HepG2 (cell line): ENCODE measurements around the gene GTF3A. TPM values are rescaled to one million over a fixed set of nuclear protein-coding genes. Genes with fewer than 3 reads are reported as not detected.

Source experiments
- ATAC-seq: fragments of 200-7000 bp; cut with Tn5 transposase; 3 replicates; pipeline ENCODE4 v1.9.1; 2020; ENCODE audit warnings: mild to moderate bottlenecking, moderate library complexity
- BruUV-seq: library from RNA; stranded (reverse); fragments of 400-500 nt; replicated peaks from 2 replicates; lab custom pipeline; 2021; lab: Mats Ljungman, UMichigan
- CTCF ChIA-PET: fragments of 300-600 bp; formaldehyde crosslinking; extraction: SDS; loops from one replicate; lab custom pipeline; 2021; ENCODE audit warnings: low total read pairs, inconsistent platforms, low intra/inter-chr PET ratio; lab: Yijun Ruan, JAX
- POLR2A ChIA-PET: fragments of 350-600 bp; sonication (Branson Sonifier 250); formaldehyde crosslinking; loops from one replicate; lab custom pipeline; 2020; ENCODE audit warnings: antibody characterized with exemption, inconsistent platforms; lab: Yijun Ruan, JAX
- DNase-seq: peaks from one replicate; pipeline ENCODE4 v3.0.0-alpha.2; 2015; ENCODE audit warnings: low spot score
- FAIRE-seq: peaks from 3 replicates; lab custom pipeline; 2011; peaks lifted over from hg19 to GRCh38; lab: Jason Lieb, UNC
- H2AFZ ChIP-seq: one replicate; pipeline ENCODE4 v1.6.1; 2011; ENCODE audit warnings: low read length, inconsistent platforms
- H3K27ac ChIP-seq: fragments of 300-600 bp; 3 replicates; pipeline ENCODE4 v1.8.0; 2011; ENCODE audit warnings: mixed run types, mild to moderate bottlenecking, mixed read lengths, low read length, inconsistent platforms; ENCODE audit not compliant: insufficient read depth; ENCODE audit errors: extremely low read length
- H3K27me3 ChIP-seq, 2 experiments: fragments of 200-600 bp in 1 of 2; 2 replicates in 1 of 2; 3 replicates in 1 of 2; pipeline versions ENCODE4 v1.6.0 to v1.8.0; 2011; ENCODE audit warnings: low read length in 2 of 2, mild to moderate bottlenecking in 2 of 2, moderate library complexity in 2 of 2, inconsistent platforms in 1 of 2; ENCODE audit not compliant: insufficient read depth in 2 of 2, control insufficient read depth in 1 of 2
- H3K36me3 ChIP-seq, 2 experiments: fragments of 200-600 bp in 1 of 2; replicated peaks in 1 of 2; 2 replicates in 1 of 2; 3 replicates in 1 of 2; pipeline versions ENCODE4 v1.5.1 to v1.8.0; 2011; ENCODE audit warnings: low read length in 2 of 2, inconsistent platforms in 1 of 2; ENCODE audit not compliant: insufficient read depth in 2 of 2, control insufficient read depth in 1 of 2
- H3K4me1 ChIP-seq: 2 replicates; pipeline ENCODE4 v1.5.1; 2012; ENCODE audit warnings: low read length, inconsistent platforms; ENCODE audit not compliant: insufficient read depth
- H3K4me2 ChIP-seq: 2 replicates; pipeline ENCODE4 v1.6.0; 2011; ENCODE audit warnings: low read depth, low read length, inconsistent platforms
- H3K4me3 ChIP-seq, 3 experiments: fragments of 200-600 bp in 1 of 3; sonication (generic), shearing (Covaris generic) in 1 of 3; replicated peaks in 1 of 3; 2 replicates each; pipeline ENCODE4 v1.5.1; 2011 to 2016; ENCODE audit warnings: low read length in 3 of 3, inconsistent platforms in 2 of 3, low read depth in 2 of 3, mild to moderate bottlenecking in 2 of 3, control low read depth in 1 of 3, mixed read lengths in 1 of 3; ENCODE audit not compliant: insufficient read depth in 1 of 3
- H3K79me2 ChIP-seq: one replicate; pipeline ENCODE4 v1.6.1; 2011; ENCODE audit warnings: low read length, inconsistent platforms; ENCODE audit not compliant: insufficient read depth
- H3K9ac ChIP-seq: 2 replicates; pipeline ENCODE4 v1.6.0; 2011; ENCODE audit warnings: mild to moderate bottlenecking, low read depth, low read length, inconsistent platforms; ENCODE audit not compliant: insufficient read depth
- H3K9me3 ChIP-seq: 2 replicates; pipeline ENCODE4 v1.5.1; 2012; ENCODE audit warnings: mild to moderate bottlenecking, low read length
- H4K20me1 ChIP-seq: 2 replicates; pipeline ENCODE4 v1.6.0; 2011; ENCODE audit warnings: inconsistent platforms, mild to moderate bottlenecking, low read length, moderate library complexity; ENCODE audit not compliant: insufficient read depth
- MAFK ChIP-seq, 2 experiments: IDR thresholded peaks in 1 of 2; conservative IDR thresholded peaks in 1 of 2; 2 replicates each; pipeline ENCODE4 v1.6.1; 2011; ENCODE audit warnings: improper control_type of control experiment in 2 of 2, low read length in 2 of 2
- NFIB ChIP-seq: sonication (generic); formaldehyde crosslinking; IDR thresholded peaks from 2 replicates; pipeline ENCODE4 v1.9.0; 2021; ENCODE audit warnings: missing genetic modification reagents, mild to moderate bottlenecking, borderline replicate concordance
- NFIC ChIP-seq: IDR thresholded peaks from 2 replicates; pipeline ENCODE4 v1.6.1; 2012; ENCODE audit warnings: mild to moderate bottlenecking, low read length, inconsistent platforms
- RXRA ChIP-seq: sonication (generic); formaldehyde crosslinking; IDR thresholded peaks from 2 replicates; pipeline ENCODE4 v1.5.1; 2020; ENCODE audit warnings: missing genetic modification reagents
- SNAPC2 ChIP-seq: sonication (generic); formaldehyde crosslinking; IDR thresholded peaks from 2 replicates; pipeline ENCODE4 v1.8.1; 2022; ENCODE audit warnings: mild to moderate bottlenecking, missing genetic modification reagents
- TEAD3 ChIP-seq: optimal IDR thresholded peaks from 2 replicates; pipeline ENCODE3; 2016; ENCODE audit warnings: borderline replicate concordance
- ZNF431 ChIP-seq: sonication (generic); formaldehyde crosslinking; IDR thresholded peaks from 2 replicates; pipeline ENCODE4 v1.9.0; 2022; ENCODE audit warnings: missing genetic modification reagents, low read depth, mild to moderate bottlenecking, borderline replicate concordance
- ZNF598 ChIP-seq: sonication (generic); formaldehyde crosslinking; IDR thresholded peaks from 2 replicates; pipeline ENCODE4 v1.5.1; 2020; ENCODE audit warnings: mild to moderate bottlenecking, missing genetic modification reagents, borderline replicate concordance
- WGBS: methylation state at CpG from one replicate; pipeline ENCODE4 v1.1.6; 2017; ENCODE audit warnings: low lambda C conversion rate; 5-methylcytosine and 5-hydroxymethylcytosine counted together
- in situ Hi-C: cut with HindIII; loops from 2 replicates; pipeline ENCODE4 v1.10.0; 2017; ENCODE audit warnings: low pct_unique_long_range_greater_than_20kb; ENCODE audit not compliant: extremely low pct_ligation_motif_present
- intact Hi-C: fragments of 100-400 bp; cut with micrococcal nuclease; formaldehyde crosslinking; loops from one replicate; pipeline ENCODE4 v1.10.0; 2022; ENCODE audit not compliant: unreplicated experiment
- polyA plus RNA-seq, 8 experiments: library from polyadenylated mRNA; depleted of rRNA in 3 of 8; stranded (reverse) in 7 of 8; unstranded in 1 of 8; fragments of >200 nt; fragmentation: Illumina TruSeq in 4 of 8; extraction: Trizol in 4 of 8; gene quantifications; 2 replicates each; pipeline versions ENCODE4 v1.2.1 to v1.2.3, GENCODE V29; 2011 to 2016; ENCODE audit warnings: low read depth in 4 of 8, missing spikeins in 1 of 8, mixed read lengths in 1 of 8; ENCODE audit not compliant: insufficient read depth in 1 of 8
- total RNA-seq, 5 experiments: library from RNA; depleted of rRNA; stranded (reverse); fragments of >200 nt; fragmentation: Illumina TruSeq; extraction: Trizol; gene quantifications; 2 replicates each; pipeline ENCODE4 v1.2.3, GENCODE V29; 2016; ENCODE audit warnings: low read depth in 1 of 5
- TF ChIP-seq, protein P1 (sequence below): sonication (generic); IDR thresholded peaks from 2 replicates; pipeline ENCODE4 v1.6.1; 2016; ENCODE audit warnings: low read depth, borderline replicate concordance
- TF ChIP-seq, protein P2 (sequence below): sonication (generic); formaldehyde crosslinking; IDR thresholded peaks from 2 replicates; pipeline ENCODE4 v1.4.0; 2020; ENCODE audit warnings: missing genetic modification reagents, mild to moderate bottlenecking, borderline replicate concordance
- TF ChIP-seq, protein P3 (sequence below): sonication (generic); formaldehyde crosslinking; IDR thresholded peaks from 2 replicates; pipeline ENCODE4 v1.4.0; 2020; ENCODE audit warnings: missing genetic modification reagents, borderline replicate concordance

Gene GTF3A
- total and polyA plus RNA-seq, 2 of the 13 experiments (the other 11 are each of a cell fraction or from before 2014, with no cell fraction given), result 42.1 to 176 TPM

DNA sequence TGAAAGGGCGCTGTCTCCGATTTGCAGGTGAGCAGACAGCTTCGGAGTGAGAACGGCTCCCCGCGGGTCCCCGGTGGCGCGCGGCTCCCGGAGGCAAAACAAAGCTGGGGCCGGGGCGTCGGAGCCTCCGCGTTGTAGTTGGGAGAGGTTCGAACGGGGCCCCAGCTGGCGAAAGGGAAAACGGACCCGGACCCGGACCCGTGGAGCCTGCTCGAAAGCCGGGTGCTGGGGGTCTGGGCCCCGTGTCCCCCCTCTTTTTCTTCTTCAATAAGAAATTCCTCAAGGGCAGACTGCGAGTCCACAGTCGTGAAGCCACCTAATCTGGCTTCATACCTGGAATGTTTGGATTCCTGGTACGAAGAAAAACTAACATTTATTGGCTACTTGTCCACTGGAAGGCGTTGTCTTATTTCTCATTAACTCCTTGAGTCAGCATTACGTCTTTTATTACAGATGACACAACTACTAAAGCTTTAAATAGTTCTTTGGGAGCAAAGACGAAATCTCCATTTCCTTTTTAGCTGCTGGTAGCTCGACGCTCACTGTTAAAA lies 26.6 kb downstream of the GTF3A start:
- Histone ChIP-seq H3K9me3 (no peaks in the 10 kb centered on the region), H3K79me2 (peaks cover 19% of the 10 kb centered on the region), H3K4me2 (peak overlapping the region; percentile 86), H3K27ac (peak overlapping the region; percentile 95)
- in situ Hi-C loops, result no loop called here
- DNase-seq, result peak; percentile 16
- intact Hi-C loops, result loop anchor here (1.0 to 2.0 kb wide), 2 partner anchors 26 to 68 kb away; partner anchors contain the start of gene GTF3A
- TF ChIP-seq, protein P1, sequence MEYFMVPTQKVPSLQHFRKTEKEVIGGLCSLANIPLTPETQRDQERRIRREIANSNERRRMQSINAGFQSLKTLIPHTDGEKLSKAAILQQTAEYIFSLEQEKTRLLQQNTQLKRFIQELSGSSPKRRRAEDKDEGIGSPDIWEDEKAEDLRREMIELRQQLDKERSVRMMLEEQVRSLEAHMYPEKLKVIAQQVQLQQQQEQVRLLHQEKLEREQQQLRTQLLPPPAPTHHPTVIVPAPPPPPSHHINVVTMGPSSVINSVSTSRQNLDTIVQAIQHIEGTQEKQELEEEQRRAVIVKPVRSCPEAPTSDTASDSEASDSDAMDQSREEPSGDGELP, result peak; percentile 25; the same call in 1 of the 2 replicates
- no peak for TF ChIP-seq RXRA
- peak; percentile 37 for TF ChIP-seq TEAD3 (CRISPR knock-in tag)
- no peak for TF ChIP-seq SNAPC2 (CRISPR knock-in tag)
- no peak for TF ChIP-seq ZNF598 (CRISPR knock-in tag)
- no peak for TF ChIP-seq ZNF431 (CRISPR knock-in tag)
- 0 out of 2 replicates have a peak, but pooled peaks have one; percentile 10 for TF ChIP-seq NFIC
- TF ChIP-seq, protein P2, sequence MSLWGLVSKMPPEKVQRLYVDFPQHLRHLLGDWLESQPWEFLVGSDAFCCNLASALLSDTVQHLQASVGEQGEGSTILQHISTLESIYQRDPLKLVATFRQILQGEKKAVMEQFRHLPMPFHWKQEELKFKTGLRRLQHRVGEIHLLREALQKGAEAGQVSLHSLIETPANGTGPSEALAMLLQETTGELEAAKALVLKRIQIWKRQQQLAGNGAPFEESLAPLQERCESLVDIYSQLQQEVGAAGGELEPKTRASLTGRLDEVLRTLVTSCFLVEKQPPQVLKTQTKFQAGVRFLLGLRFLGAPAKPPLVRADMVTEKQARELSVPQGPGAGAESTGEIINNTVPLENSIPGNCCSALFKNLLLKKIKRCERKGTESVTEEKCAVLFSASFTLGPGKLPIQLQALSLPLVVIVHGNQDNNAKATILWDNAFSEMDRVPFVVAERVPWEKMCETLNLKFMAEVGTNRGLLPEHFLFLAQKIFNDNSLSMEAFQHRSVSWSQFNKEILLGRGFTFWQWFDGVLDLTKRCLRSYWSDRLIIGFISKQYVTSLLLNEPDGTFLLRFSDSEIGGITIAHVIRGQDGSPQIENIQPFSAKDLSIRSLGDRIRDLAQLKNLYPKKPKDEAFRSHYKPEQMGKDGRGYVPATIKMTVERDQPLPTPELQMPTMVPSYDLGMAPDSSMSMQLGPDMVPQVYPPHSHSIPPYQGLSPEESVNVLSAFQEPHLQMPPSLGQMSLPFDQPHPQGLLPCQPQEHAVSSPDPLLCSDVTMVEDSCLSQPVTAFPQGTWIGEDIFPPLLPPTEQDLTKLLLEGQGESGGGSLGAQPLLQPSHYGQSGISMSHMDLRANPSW (CRISPR knock-in tag), result no peak
- TF ChIP-seq, protein P3, sequence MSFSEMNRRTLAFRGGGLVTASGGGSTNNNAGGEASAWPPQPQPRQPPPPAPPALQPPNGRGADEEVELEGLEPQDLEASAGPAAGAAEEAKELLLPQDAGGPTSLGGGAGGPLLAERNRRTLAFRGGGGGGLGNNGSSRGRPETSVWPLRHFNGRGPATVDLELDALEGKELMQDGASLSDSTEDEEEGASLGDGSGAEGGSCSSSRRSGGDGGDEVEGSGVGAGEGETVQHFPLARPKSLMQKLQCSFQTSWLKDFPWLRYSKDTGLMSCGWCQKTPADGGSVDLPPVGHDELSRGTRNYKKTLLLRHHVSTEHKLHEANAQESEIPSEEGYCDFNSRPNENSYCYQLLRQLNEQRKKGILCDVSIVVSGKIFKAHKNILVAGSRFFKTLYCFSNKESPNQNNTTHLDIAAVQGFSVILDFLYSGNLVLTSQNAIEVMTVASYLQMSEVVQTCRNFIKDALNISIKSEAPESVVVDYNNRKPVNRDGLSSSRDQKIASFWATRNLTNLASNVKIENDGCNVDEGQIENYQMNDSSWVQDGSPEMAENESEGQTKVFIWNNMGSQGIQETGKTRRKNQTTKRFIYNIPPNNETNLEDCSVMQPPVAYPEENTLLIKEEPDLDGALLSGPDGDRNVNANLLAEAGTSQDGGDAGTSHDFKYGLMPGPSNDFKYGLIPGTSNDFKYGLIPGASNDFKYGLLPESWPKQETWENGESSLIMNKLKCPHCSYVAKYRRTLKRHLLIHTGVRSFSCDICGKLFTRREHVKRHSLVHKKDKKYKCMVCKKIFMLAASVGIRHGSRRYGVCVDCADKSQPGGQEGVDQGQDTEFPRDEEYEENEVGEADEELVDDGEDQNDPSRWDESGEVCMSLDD, result 0 out of 2 replicates have a peak, but pooled peaks have one; percentile 19
- TF ChIP-seq NFIB (CRISPR knock-in tag), result no peak
- peak in 1 of 2 experiments; percentile 27; a peak in 1 of 4 replicates for TF ChIP-seq MAFK (conservative IDR thresholded peaks at IDR 0.05 in 1 of 2, IDR thresholded peaks at IDR 0.05 in 1 of 2; ENCODE audit: low read length in 2 of 2)
- TF ChIP-seq, all 625 proteins: peak for 5
- Histone ChIP-seq H3K4me1 (peaks cover 41% of the 10 kb centered on the region), H3K9ac (peak overlapping the region; percentile 91), H2AFZ (peak overlapping the region; percentile 48), H3K36me3 (no peaks in the 10 kb centered on the region), H3K27me3 (no peaks in the 10 kb centered on the region; a peak in 1 of 5 replicates), H4K20me1 (no peaks in the 10 kb centered on the region), H3K4me3 (peak overlapping the region; percentile 67 to 89 (median 74))
- under 1% methylated on average over 19 of the region's 34 CpGs for WGBS
- CTCF ChIA-PET, result no interaction called here
- ATAC-seq (peak; percentile 9), FAIRE-seq (no peak)
- BruUV-seq, result TSS peak; percentile 91
- POLR2A ChIA-PET, result interaction anchor here (1.0 to 2.8 kb wide), 9 partner anchors 15 to 200 kb away, joined by 3 to 27 read pairs (median 7); partner anchors contain the start of genes GTF3A and RPL21
